HG02798 (cell line): ENCODE results near the gene REXO1.
"Not testable (repeated sequence)": the region's sequence is repeated elsewhere in the genome, so short reads cannot be mapped to it uniquely, and the experiment has no call there.

Experiments used
- ATAC-seq: cut with Tn5 transposase; IDR thresholded peaks from one replicate; pipeline ENCODE4 v1.9.1; 2021; ENCODE audit warnings: mild to moderate bottlenecking; ENCODE audit not compliant: unreplicated experiment, poor library complexity

The REXO1 gene, protein sequence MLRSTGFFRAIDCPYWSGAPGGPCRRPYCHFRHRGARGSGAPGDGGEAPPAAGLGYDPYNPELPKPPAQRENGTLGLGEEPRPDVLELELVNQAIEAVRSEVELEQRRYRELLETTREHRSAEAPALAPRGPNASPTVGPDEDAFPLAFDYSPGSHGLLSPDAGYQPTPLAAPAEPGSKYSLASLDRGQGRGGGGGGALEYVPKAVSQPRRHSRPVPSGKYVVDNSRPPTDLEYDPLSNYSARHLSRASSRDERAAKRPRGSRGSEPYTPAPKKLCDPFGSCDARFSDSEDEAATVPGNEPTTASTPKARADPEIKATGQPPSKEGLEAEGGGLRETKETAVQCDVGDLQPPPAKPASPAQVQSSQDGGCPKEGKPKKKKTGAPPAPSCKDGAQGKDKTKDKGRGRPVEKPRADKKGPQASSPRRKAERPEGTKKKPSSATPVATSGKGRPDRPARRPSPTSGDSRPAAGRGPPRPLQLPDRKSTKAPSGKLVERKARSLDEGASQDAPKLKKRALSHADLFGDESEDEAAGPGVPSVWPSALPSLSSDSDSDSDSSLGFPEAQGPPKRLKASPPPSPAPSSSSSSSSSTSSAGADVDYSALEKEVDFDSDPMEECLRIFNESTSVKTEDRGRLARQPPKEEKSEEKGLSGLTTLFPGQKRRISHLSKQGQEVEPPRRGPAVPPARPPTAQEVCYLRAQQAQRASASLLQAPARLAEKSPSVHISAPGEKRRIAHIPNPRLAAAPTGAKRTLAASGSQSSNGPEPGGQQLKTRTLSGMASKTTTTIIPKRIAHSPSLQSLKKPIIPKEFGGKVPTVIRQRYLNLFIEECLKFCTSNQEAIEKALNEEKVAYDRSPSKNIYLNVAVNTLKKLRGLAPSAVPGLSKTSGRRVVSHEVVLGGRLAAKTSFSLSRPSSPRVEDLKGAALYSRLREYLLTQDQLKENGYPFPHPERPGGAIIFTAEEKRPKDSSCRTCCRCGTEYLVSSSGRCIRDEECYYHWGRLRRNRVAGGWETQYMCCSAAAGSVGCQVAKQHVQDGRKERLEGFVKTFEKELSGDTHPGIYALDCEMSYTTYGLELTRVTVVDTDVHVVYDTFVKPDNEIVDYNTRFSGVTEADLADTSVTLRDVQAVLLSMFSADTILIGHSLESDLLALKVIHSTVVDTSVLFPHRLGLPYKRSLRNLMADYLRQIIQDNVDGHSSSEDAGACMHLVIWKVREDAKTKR

DNA sequence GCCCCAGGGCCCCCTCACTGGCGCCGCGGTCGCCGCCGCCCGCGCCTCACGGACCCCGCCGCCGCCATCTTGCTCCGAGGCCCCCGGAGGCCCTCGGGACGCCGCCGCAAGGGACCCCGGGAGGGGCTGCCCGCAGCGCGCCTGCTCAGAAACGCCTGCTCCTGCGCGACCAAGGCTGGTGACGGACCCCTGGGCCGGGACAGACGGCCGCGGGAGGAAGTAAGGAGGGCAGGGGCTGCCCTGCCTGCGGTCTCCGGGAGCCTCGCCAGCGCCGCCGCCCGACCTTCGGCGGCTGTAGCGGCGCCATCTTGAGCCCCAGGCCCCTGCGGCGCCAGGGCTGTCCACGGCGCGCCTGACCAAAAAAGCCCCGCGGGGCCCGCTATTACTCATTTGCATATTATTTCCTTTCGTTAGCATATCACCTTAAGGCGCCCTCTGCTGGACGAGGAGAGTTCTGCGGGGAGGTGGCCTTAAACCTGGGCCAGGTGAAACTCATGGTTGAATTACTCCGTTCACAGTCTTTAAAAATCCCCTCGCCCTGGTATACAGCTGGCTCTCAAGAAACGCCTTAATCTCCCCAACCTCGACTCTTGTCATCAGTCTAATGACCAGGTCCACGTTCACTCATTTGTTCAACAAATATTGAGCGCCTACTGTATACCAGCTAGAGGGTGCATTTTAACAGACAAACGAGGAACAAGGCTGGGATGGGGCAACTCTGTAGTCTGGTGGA, at the start of gene REXO1:
TSS of gene REXO1 (minus strand) at position 85 of the 733 bp plus-strand sequence. CDS start 125 bp downstream, outside the sequence.
- peak; percentile 83 for ATAC-seq

DNA sequence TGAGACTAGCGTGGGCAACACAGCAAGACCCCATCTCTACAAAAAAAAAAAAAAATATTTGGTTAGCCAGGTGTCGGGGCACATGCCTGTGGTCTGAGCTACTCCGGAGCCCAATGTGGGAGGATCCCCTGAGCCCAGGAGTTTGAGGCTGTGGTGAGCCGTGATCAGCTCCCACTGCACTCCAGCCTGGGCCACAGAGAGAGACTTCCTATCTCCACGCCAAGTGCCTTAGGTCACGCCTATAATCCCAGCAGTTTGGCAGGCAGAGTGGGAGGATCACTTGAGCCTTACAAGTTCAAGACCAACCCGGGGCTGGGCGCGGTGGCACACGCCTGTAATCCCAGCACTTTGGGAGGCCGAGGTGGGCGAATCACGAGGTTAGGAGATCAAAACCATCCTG, 48.2 kb upstream of the REXO1 start:
- ATAC-seq, result no peak

DNA sequence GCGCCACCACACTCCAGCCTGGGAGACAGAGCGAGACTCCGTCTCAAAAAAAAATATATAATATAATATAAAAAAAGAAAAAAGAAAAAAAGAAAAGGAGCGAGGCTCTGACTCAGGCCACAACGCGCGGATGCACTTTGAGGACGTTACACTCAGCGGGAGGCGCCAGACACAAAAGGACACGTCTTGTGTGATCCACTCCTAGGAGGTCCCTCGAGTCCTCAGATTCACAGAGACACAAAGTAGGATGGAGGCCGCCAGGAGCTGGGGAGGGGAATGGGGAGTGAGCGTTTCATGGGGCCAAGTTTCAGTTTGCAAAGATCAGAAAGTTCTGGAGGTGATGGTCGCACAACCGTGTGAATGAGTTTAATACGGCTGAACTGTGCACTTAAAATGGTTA, 45.5 kb upstream of the REXO1 start:
- ATAC-seq, result no peak

DNA sequence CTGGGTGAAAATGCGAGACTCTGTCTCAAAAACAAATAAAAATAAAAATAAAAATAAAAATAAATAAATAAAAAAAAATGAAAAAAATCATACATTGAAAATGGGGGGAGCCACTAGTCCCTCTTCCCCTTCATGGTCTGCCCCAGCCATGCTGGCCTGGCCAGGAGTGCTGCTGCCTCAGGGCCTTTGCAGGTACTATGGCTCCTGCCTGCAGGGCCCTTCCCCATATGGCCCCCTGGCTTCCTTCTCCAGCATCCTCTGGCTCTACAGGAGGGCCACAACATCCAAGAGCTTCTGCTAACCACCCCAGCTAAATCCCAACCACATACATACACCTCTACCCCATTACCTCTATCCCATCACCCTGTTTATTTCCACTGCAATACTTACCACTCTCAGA, 41.6 kb upstream of the REXO1 start:
- no peak for ATAC-seq

DNA sequence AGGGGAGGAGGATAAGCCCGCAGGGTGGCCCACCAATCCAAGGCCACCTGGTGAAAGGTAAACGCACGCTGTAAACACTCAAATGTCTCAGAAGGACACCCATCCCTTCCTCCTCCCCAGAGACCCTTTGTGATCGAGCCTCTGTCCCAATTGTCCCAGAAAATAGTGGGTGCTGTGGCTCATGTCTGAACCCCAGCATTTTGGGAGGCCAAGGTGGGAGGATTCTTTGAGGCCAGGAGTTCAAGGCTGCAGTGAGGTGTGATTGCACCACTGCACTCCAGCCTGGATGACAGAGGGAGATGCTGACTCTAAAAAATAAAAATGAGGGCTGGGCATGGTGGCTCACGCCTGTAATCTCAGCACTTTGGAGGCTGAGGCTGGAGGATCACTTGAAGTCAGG, 40.1 kb upstream of the REXO1 start:
- ATAC-seq, result no peak

DNA sequence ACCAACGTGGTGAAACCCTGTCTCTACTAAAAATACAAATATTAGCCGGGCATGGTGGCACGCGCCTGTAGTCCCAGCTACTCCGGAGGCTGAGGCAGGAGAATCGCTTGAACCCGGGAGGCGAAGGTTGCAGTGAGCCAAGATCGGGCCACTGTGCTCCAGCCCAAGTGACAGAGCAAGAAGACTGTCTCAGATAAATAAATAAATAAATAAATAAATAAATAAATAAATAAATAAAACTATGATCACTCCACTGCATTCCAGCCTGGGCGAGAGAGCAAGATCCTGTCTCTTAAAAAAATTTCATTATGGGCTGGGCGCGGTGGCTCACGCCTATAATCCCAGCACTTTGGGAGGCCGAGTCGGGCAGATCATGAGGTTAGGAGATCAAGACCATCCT, 38.1 kb upstream of the REXO1 start:
- not testable (repeated sequence) for ATAC-seq

DNA sequence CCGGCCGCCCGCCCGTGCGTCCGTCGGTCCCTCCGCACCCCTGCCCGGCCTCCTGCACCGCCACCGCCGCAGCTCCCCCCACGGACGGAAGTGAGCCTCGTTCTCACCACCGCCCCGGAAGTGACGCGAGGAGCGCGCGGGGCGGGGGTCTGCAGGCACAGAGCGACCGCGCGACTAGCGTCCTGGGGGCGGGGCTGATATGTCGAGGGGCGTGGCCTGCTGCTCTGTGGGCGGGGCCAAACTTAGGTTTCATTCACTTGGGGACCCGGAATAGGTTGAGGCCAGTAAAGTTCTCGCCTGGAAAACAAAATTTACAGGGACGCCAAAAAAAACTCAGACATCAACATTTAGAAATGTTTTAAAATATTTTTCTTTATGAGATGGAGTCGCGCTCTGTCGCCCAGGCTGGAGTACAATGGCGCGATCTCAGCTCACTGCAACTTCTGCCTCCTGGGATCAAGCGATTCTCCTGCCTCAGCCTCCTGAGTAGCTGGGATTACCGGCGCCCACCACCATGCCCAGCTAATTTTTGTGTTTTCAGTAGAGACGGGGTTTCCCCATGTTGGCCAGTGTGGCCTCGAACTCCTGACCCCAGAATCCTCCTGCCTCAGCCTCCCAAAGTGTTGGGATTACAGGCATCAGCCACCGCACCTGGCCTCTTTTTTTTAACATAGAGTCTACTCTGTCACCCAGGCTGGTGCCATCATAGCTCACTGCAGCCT, 37.3 kb upstream of the REXO1 start, which contains the start of gene ABHD17A:
TSS of gene ABHD17A (minus strand) at position 99 of the 722 bp plus-strand sequence. CDS start 3,930 bp downstream, outside the sequence.
- ATAC-seq, result peak; percentile 91

DNA sequence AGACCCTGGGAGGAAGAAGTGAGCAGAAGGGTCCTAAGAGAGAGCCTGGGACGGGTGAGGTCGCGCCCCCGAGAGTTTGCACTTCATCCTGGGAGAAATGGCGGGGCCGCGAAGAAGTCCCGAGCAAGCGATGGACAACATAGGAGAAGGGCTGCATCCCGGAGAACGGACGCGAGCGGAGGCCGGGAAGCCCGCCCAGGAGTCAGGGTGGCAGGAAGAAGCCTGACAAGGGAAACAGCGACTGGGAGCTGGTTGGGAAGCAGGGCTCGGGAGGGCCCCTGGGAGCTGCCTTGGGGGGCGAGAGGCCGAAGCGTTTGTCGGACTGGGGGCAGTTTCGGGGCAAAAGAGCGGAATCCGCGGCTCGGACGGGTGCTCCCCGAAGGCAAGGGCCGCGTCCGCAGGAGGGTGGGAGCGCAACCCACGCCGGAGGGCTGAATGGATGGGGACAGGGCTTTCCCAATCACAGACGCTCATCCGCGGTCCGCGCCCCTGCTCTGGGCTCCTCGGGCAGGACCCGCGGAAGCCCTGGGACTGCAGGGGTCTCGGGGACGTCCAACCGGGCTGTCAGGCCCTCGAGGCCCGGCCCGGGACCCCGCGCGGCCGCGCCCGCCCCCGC, 36.5 kb upstream of the REXO1 start:
- ATAC-seq, result peak; percentile 6

DNA sequence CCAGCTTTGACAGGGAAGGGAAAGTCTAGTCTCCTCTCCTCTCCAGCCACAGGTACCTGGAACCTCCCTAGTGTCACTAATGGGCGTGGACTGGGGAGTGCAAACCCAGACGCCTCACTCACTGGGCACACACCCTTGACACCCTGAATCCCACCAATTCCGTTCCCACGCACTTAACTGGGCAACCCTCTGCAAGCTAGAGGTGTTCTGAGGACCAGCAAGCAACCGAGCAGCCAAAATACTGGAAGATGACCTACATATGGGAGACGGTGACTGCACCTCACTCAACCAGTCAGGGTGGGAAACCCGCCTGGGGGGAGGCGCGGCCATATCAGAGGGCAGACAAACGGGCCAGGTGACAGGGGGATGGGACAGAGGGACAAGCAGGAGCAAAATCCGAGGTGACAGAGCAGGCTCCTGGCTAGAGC, 36.0 kb upstream of the REXO1 start:
- ATAC-seq, result no peak

DNA sequence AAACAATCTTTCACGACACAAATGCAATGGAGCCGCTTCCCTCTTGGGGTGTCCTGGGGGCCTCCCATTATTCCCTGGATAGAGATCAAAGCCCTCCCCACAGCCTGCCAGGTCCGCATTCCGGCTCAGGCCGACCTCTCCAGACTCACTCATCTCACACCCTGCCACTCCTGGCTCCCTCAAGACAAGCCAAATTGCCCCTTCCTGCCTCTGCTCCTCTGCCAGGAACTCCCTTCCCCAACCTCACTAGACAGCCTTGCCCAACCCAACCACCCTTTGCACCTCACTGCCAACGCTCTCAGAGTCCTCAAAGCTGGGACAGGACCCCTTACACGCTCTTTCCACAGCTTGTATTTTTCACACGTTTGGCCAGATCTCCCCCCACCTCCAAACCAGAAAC, 35.5 kb upstream of the REXO1 start:
- no peak for ATAC-seq

DNA sequence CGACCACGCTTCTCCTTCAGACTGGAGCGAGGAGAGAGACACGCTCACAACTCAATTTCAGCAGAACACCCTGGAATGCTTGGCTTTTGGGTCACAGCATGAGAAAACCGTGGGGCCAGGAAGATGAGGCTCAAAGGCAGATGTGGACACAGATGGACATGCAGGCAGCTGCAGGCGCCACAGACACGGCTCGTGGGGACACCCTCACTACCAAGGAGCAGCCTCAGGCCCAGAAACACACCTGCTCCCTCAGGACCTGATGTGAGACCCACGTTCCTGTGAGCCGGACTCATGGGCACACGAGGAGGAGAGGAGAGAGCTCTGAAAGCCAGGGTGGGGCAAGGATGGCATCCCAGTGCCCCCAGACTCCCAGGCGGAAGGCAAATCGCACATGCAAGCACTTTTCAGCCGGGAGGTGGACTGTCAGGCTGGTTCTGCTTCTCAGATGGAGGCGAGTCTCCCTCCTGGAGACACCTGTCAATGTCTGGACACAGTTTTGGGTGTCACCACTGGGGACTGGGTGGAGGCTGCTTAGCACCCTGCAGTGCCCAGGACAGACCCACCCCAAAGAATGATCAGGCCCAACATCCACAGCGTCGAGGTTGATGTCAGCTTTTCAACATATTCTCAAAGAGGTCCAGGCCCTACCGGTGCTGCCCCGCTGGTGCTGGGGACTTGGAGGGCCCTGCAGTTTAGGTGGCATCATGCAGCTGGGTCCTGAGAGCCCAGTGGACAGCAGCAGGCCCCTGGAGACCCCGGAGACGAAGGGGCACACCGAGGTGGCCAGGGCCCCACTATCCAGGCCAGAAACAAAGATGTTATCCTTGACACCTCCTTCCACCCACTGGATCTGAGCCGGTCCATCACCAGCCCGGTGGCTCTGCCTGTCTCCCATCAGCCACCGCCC, 34.8 kb upstream of the REXO1 start:
- no peak for ATAC-seq

DNA sequence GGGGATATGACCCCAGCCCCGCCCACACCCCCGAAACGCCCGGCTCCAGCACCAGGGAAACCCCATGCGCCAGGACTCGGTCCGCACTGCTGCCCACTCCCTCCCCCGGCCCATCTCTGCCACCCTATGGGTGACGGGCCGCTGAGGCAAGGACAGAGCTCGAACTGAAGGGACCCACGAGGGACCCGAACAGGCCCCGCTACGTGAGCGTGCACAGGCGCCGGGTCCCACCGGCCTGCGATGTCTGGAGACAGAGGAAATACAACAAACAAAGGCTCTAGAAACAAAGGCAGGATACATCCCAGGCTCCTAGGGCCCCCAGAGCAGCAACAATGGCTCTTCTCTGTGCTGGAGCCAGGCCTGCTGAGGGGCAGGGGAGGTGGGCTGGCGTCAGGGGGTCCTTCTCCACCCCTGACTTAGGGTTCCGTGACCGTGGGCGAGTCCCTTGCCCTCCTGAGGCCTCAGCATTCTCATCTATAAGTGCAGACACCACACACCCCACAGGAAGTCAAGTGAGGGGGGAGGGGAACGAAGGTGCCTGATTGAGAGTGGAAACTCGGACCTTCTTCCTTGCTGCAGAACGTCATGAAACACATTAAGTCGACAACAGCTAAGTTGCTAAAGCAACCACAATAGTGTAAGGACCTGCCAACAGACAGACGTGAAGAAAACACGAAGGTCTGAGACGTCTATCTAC, 34.0 kb upstream of the REXO1 start:
- ATAC-seq, result no peak

DNA sequence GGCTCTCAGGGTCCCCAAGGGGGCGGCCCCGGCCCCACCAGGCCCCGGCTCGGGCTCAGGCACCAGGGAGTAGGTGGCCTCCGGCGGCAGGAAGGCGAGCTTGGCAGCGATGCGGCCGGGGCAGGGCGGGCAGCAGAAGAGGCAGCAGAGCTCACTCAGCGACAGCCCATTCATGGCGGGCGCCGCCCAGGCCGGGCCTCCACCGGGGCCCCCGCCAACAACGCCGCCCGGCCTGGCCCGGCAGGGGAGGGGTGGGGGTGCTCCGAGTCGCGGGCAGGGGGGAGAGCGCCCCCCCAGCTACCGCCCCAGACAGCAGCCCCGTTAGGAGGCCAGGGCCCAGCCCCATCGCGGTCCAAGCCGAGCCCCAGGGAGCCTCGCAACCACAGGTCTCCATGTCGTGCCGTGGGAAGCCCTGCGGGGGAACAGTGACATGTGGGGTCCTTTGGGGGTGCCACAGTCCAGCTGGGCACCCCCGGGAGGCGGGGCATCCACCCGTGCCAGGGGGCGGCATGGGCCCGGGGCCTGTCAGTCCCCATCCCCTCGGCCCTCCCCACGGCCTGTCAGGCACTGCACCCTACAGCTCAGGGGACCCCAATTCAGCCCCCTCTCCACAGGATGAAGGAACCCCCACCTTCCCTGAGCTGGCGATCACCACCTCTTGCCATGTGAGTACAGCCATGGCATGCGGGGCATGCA, 33.3 kb upstream of the REXO1 start:
- ATAC-seq, result not testable (repeated sequence)

DNA sequence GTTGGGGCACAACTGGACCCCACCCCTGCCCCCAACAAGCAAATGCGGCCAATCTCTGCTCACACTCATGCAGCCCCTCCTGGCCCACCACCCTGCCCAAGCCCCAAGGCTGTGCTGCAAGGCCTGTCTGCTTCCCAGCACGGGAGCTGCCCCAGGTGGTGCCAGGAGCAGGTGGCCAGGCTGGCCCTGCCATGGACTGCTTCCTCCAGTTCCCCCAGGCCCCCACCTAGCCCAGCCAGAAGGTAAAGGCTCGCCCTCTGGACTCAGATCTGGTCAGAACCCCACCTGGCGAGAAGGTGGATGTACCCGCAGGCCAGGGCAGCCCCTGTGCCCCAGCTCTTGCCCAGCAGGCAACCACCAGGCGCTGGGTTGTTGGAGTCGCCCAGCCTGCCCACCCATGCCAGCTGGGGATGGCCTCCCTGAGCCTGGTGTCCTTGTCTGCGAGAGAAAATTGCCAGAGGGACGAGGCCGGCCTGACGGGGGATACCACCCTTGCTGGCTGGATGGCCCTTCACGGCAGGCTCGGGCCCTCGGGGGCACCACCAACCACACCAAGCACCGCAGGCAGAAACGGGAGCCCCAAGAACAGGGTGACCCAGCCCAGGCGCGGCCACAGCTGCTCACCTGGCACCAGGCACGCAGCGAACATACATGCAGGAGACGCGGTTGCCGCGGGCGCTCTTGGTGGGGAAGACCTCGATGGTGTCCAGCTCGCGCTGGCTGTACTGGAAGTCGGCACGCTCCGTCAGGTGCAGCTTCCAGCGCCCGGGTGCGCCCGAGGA, 32.5 kb upstream of the REXO1 start:
- no peak for ATAC-seq

DNA sequence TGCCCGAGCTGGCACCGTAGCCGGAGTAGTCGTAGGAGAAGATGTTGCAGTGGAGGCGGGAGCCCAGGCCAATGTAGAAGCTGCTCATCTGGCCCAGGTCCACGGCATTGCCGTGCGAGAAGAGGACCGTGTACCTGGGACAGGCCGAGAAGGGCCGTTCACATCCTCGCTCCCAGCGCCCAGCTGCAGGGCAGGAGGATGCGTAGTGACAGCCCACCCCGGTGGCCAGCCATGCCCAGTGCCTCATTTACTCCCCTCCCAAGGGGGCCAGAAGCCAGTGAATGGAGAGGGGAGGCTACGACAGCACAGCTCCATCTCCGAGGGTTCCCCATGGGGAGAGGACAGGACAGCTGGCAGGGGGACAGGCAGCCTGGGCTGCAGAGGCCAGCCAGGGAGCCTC, 31.7 kb upstream of the REXO1 start:
- not testable (repeated sequence) for ATAC-seq

DNA sequence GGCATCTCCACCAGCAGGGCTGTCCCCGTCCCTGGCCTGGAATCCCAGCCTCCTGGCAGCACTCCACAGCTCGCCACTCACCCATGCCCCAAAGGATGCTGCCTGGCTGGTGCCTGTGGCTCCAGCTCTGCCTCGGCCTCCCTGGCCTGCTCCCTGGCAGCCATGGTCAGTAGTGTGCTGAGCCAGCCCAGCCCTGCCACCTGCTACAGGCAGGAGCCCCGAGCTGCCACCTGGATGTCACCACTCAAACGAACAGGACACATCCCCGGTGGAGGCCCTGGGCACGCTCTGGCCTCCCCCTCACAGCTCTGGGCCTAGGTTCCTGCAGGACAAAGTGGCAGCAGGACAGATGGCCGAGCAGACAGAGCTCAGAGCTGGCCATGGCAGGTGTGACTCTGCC, 30.3 kb upstream of the REXO1 start:
- not testable (repeated sequence) for ATAC-seq
